Activated CD8-positive, alpha-beta memory T cell treated with anti-CD3 and anti-CD28 coated beads, Interleukin-2, amount 50 U/mL, for 24 hours (primary cell): Measurements from ENCODE around the gene SH3GL1.

Experiments used
- DNase-seq: peaks from one replicate; pipeline ENCODE4 v3.0.0-alpha.2; 2020; ENCODE audit errors: extremely low read depth

Gene SH3GL1

GRCh38 chr19:4313847-4314490 is 86.4 kb downstream of the SH3GL1 start:
- no peak for DNase-seq
